Esophagus squamous epithelium (tissue), 4 donors: Measurements from ENCODE around the gene RPL7L1.
"Not testable (repeated sequence)": the region's sequence is repeated elsewhere in the genome, so short reads cannot be mapped to it uniquely, and the experiment has no call there.

ENCODE experiments used
- CTCF ChIP-seq, 6 experiments: fragments of 450-650 bp in 4 of 6; fragments of 200-600 bp in 2 of 6; sonication (generic) in 2 of 6; IDR thresholded peaks; one replicate each; pipeline ENCODE4 v1.5.1; 2016 to 2019; ENCODE audit warnings: antibody characterized with exemption in 6 of 6, mild to moderate bottlenecking in 4 of 6, moderate library complexity in 4 of 6
- POLR2A ChIP-seq, 4 donors: fragments of 450-650 bp; IDR thresholded peaks; one replicate each; pipeline ENCODE4 v1.6.1; 2017; ENCODE audit warnings: antibody characterized with exemption in 4 of 4, mild to moderate bottlenecking in 4 of 4, moderate library complexity in 3 of 4

GRCh38 chr6:42880240-42880817 lies 913 bp downstream of the RPL7L1 start:
- not testable (repeated sequence) for TF ChIP-seq CTCF, POLR2A (IDR thresholded peaks at IDR 0.05)
